GM19452 (cell line): ENCODE data around the gene ARL13B.
"Not testable (repeated sequence)": the region's sequence is repeated elsewhere in the genome, so short reads cannot be mapped to it uniquely, and the experiment has no call there.

ENCODE experiments used
- ATAC-seq: cut with Tn5 transposase; IDR thresholded peaks from one replicate; pipeline ENCODE4 v1.9.1; 2021; ENCODE audit not compliant: unreplicated experiment

The ARL13B gene

GRCh38 chr3:93979850-93980676 lies at the start of gene ARL13B:
Gene ARL13B, plus strand, starts transcription at chr3:93980155. Its CDS starts 269 bp downstream, at chr3:93980424.
- ATAC-seq = peak; percentile 100

GRCh38 chr3:93931597-93932229 lies 48.2 kb upstream of the ARL13B start:
- no peak for ATAC-seq

GRCh38 chr3:93934366-93935046 lies 45.4 kb upstream of the ARL13B start:
- no peak for ATAC-seq

GRCh38 chr3:93936549-93936948 lies 43.4 kb upstream of the ARL13B start:
- no peak for ATAC-seq

GRCh38 chr3:93937485-93937884 lies 42.5 kb upstream of the ARL13B start:
- ATAC-seq = not testable (repeated sequence)

GRCh38 chr3:93949958-93950357 lies 30.0 kb upstream of the ARL13B start:
- not testable (repeated sequence) for ATAC-seq

GRCh38 chr3:93961026-93961425 lies 18.9 kb upstream of the ARL13B start:
- no peak for ATAC-seq

GRCh38 chr3:93961489-93961888 lies 18.5 kb upstream of the ARL13B start:
- ATAC-seq = no peak

GRCh38 chr3:93962798-93963197 lies 17.2 kb upstream of the ARL13B start:
- ATAC-seq = no peak

- ATAC-seq = not testable (repeated sequence)
Observed at GRCh38 chr3:93965106-93965505, 14.8 kb upstream of the ARL13B start.

GRCh38 chr3:93969443-93969842 lies 10.5 kb upstream of the ARL13B start:
- ATAC-seq = no peak

GRCh38 chr3:93969997-93970396 lies 10.0 kb upstream of the ARL13B start:
- no peak for ATAC-seq

- ATAC-seq = peak; percentile 88
Observed at GRCh38 chr3:93973131-93974126, 6.5 kb upstream of the ARL13B start, which contains the start of gene PROS1. Gene PROS1, minus strand, starts transcription at chr3:93973896. Its CDS starts 147 bp downstream, at chr3:93973749.

GRCh38 chr3:93981649-93982048 lies 1.7 kb downstream of the ARL13B start:
- no peak for ATAC-seq

- ATAC-seq = no peak
Observed at GRCh38 chr3:93983408-93983807, 3.5 kb downstream of the ARL13B start.

GRCh38 chr3:93984618-93985017 lies 4.7 kb downstream of the ARL13B start:
- no peak for ATAC-seq

- no peak for ATAC-seq
Observed at GRCh38 chr3:93988283-93988682, 8.3 kb downstream of the ARL13B start.

GRCh38 chr3:93988764-93989163 lies 8.8 kb downstream of the ARL13B start:
- ATAC-seq = no peak

- no peak for ATAC-seq
Observed at GRCh38 chr3:93989241-93989640, 9.3 kb downstream of the ARL13B start.

GRCh38 chr3:93991631-93992030 lies 11.7 kb downstream of the ARL13B start:
- no peak for ATAC-seq
